A549 (cell line): ENCODE results near the gene XPNPEP2. TPM values are rescaled to one million over a fixed set of nuclear protein-coding genes. Genes with fewer than 3 reads are reported as not detected.

Experiments
- ATAC-seq, 2 experiments: fragments of 200-7000 bp in 1 of 2; fragments of >200 bp in 1 of 2; cut with Nextera tagmentation in 1 of 2; cut with Tn5 transposase in 1 of 2; 3 replicates each; pipeline versions ENCODE4 v1.8.0 to v1.9.1; 2018 to 2020; ENCODE audit warnings: mild to moderate bottlenecking in 1 of 2, moderate library complexity in 1 of 2
- CTCF ChIA-PET: fragments of 300-600 bp; sonication (Branson Sonifier 250); formaldehyde crosslinking; extraction: SDS; loops from one replicate; lab custom pipeline; 2021; ENCODE audit warnings: antibody characterized with exemption, inconsistent platforms; lab: Yijun Ruan, JAX
- POLR2A ChIA-PET: fragments of 350-600 bp; formaldehyde crosslinking; extraction: SDS; loops from one replicate; lab custom pipeline; 2021; ENCODE audit warnings: antibody characterized with exemption, inconsistent platforms; lab: Yijun Ruan, JAX
- DNase-seq, 2 experiments: peaks; one replicate each; pipeline versions ENCODE4 v3.0.0 to v3.0.0-alpha.2; 2011 to 2016; ENCODE audit warnings: low read depth in 1 of 2, low spot score in 1 of 2
- FAIRE-seq: peaks from 2 replicates; lab custom pipeline; 2011; peaks lifted over from hg19 to GRCh38; lab: Jason Lieb, UNC
- H3K27ac ChIP-seq, 2 experiments: fragments of >200 bp; sonication (Bioruptor Twin); formaldehyde crosslinking; 3 replicates each; pipeline ENCODE4 v1.5.1; 2016 to 2017
- H3K4me1 ChIP-seq: fragments of >200 bp; sonication (Bioruptor Twin); formaldehyde crosslinking; 3 replicates; pipeline ENCODE4 v1.6.1; 2016
- H3K4me2 ChIP-seq: fragments of >200 bp; sonication (Bioruptor Twin); formaldehyde crosslinking; 3 replicates; pipeline ENCODE4 v1.6.1; 2016
- H3K4me3 ChIP-seq: fragments of >200 bp; sonication (Bioruptor Twin); formaldehyde crosslinking; 3 replicates; pipeline ENCODE4 v1.5.1; 2016
- H3K9me3 ChIP-seq: fragments of >200 bp; sonication (Bioruptor Twin); formaldehyde crosslinking; 3 replicates; pipeline ENCODE4 v1.6.1; 2016
- BCL3 ChIP-seq: fragments of >200 bp; sonication (Bioruptor Twin); formaldehyde crosslinking; IDR thresholded peaks from 3 replicates; pipeline ENCODE4 v1.6.1; 2016
- CEBPB ChIP-seq, 2 experiments: fragments of >200 bp in 1 of 2; sonication (Bioruptor Twin) in 1 of 2; formaldehyde crosslinking in 1 of 2; IDR thresholded peaks; 2 replicates each; pipeline ENCODE4 v1.6.1; 2012 to 2016
- CHD4 ChIP-seq: fragments of 200-600 bp; sonication (generic); IDR thresholded peaks from 2 replicates; pipeline ENCODE4 v1.6.1; 2016; ENCODE audit warnings: antibody characterized with exemption, mild to moderate bottlenecking, borderline replicate concordance
- EHF ChIP-seq: fragments of 250-450 bp; sonication (Bioruptor Pico); IDR thresholded peaks from 2 replicates; pipeline ENCODE4 v1.5.0; 2020; ENCODE audit warnings: mild to moderate bottlenecking
- EHMT2 ChIP-seq: fragments of 200-600 bp; sonication (generic); IDR thresholded peaks from 2 replicates; pipeline ENCODE4 v1.6.1; 2016; ENCODE audit warnings: antibody characterized with exemption, low read depth, mild to moderate bottlenecking, moderate library complexity
- EP300 ChIP-seq, 2 experiments: fragments of >200 bp; sonication (Bioruptor Twin); formaldehyde crosslinking; IDR thresholded peaks; 2 replicates in 1 of 2; 3 replicates in 1 of 2; pipeline ENCODE4 v1.6.1; 2016 to 2017
- ESRRA ChIP-seq: fragments of 150-350 bp; IDR thresholded peaks from 2 replicates; pipeline ENCODE4 v1.6.1; 2014; ENCODE audit warnings: mild to moderate bottlenecking, low read length, borderline replicate concordance
- FOSL2 ChIP-seq, 2 experiments: fragments of 450-650 bp in 1 of 2; fragments of >200 bp in 1 of 2; sonication (Bioruptor Twin) in 1 of 2; formaldehyde crosslinking; IDR thresholded peaks; 2 replicates each; pipeline versions ENCODE4 v1.5.0 to v1.6.1; 2016 to 2020; ENCODE audit warnings: mild to moderate bottlenecking in 1 of 2, moderate library complexity in 1 of 2
- FOXS1 ChIP-seq: fragments of 250-450 bp; sonication (Bioruptor Pico); IDR thresholded peaks from 2 replicates; pipeline ENCODE4 v1.5.0; 2020; ENCODE audit warnings: mild to moderate bottlenecking, moderate library complexity
- GATA3 ChIP-seq: IDR thresholded peaks from 2 replicates; pipeline ENCODE4 v1.6.1; 2012; ENCODE audit warnings: borderline replicate concordance
- HOXB13 ChIP-seq: fragments of 250-450 bp; sonication (Bioruptor Pico); IDR thresholded peaks from 2 replicates; pipeline ENCODE4 v1.5.0; 2020; ENCODE audit warnings: low read depth, mild to moderate bottlenecking, moderate library complexity
- JUN ChIP-seq, 2 experiments: fragments of >200 bp; sonication (Bioruptor Twin); formaldehyde crosslinking; IDR thresholded peaks; 2 replicates in 1 of 2; 3 replicates in 1 of 2; pipeline ENCODE4 v1.6.1; 2016 to 2017
- JUNB ChIP-seq: fragments of >200 bp; sonication (Bioruptor Twin); formaldehyde crosslinking; IDR thresholded peaks from 2 replicates; pipeline ENCODE4 v1.6.1; 2016
- MAFK ChIP-seq: fragments of 450-650 bp; IDR thresholded peaks from 2 replicates; pipeline ENCODE4 v1.6.1; 2014; ENCODE audit not compliant: partially characterized antibody
- MAX ChIP-seq: IDR thresholded peaks from 2 replicates; pipeline ENCODE4 v1.6.1; 2012
- NFE2L2 ChIP-seq: fragments of 150-350 bp; conservative IDR thresholded peaks from 2 replicates; pipeline ENCODE4 v1.6.1; 2014; ENCODE audit warnings: low read length
- NPAS2 ChIP-seq: fragments of 250-450 bp; sonication (Bioruptor Pico); IDR thresholded peaks from 2 replicates; pipeline ENCODE4 v1.8.0; 2022; ENCODE audit warnings: mild to moderate bottlenecking, moderate library complexity, borderline replicate concordance
- PHF8 ChIP-seq: fragments of 200-600 bp; sonication (generic); IDR thresholded peaks from 2 replicates; pipeline ENCODE4 v1.6.1; 2016; ENCODE audit warnings: low read depth, mild to moderate bottlenecking, antibody characterized with exemption, moderate library complexity, borderline replicate concordance
- RARB ChIP-seq: fragments of 250-450 bp; sonication (Bioruptor Pico); IDR thresholded peaks from 2 replicates; pipeline ENCODE4 v1.8.0; 2021; ENCODE audit warnings: mild to moderate bottlenecking, moderate library complexity
- RCOR1 ChIP-seq: fragments of 150-350 bp; IDR thresholded peaks from 2 replicates; pipeline ENCODE4 v1.6.1; 2014; ENCODE audit warnings: antibody characterized with exemption, low read length, low read depth
- RFX5 ChIP-seq: fragments of 450-650 bp; IDR thresholded peaks from 2 replicates; pipeline ENCODE4 v1.7.1; 2014; ENCODE audit warnings: antibody characterized with exemption, mild to moderate bottlenecking, moderate library complexity
- SMC3 ChIP-seq: fragments of >200 bp; sonication (Bioruptor Twin); formaldehyde crosslinking; IDR thresholded peaks from 3 replicates; pipeline ENCODE4 v1.6.1; 2018; ENCODE audit warnings: inconsistent platforms
- TFCP2L1 ChIP-seq: fragments of 250-450 bp; sonication (Bioruptor Pico); IDR thresholded peaks from 2 replicates; pipeline ENCODE4 v1.5.0; 2021; ENCODE audit warnings: mild to moderate bottlenecking
- USF2 ChIP-seq: fragments of 450-650 bp; IDR thresholded peaks from 2 replicates; pipeline ENCODE4 v1.6.1; 2014; ENCODE audit warnings: antibody characterized with exemption
- ZFP36 ChIP-seq: fragments of 450-650 bp; IDR thresholded peaks from 2 replicates; pipeline ENCODE4 v1.6.1; 2014; ENCODE audit warnings: borderline replicate concordance; ENCODE audit not compliant: partially characterized antibody
- ZNF302 ChIP-seq: fragments of 250-450 bp; sonication (Bioruptor Pico); IDR thresholded peaks from 2 replicates; pipeline ENCODE4 v1.9.0; 2021; ENCODE audit warnings: inconsistent platforms, mild to moderate bottlenecking, moderate library complexity
- WGBS: methylation state at CpG from one replicate; pipeline ENCODE4 v1.1.6; 2017; ENCODE audit errors: missing lambda C conversion rate; 5-methylcytosine and 5-hydroxymethylcytosine counted together
- polyA plus RNA-seq, 4 experiments: library from polyadenylated mRNA; depleted of rRNA in 3 of 4; stranded (reverse); fragments of >200 nt; fragmentation: RNase III in 1 of 4; extraction: RNeasy Plus Mini Kit Qiagen cat#74134 plus additional on column Dnase treatment in 1 of 4; gene quantifications; 2 replicates in 3 of 4; 3 replicates in 1 of 4; pipeline ENCODE4 v1.2.3, GENCODE V29; 2011 to 2017
- TF ChIP-seq, protein P1 (sequence below): IDR thresholded peaks from 2 replicates; pipeline ENCODE4 v1.6.1; 2012; ENCODE audit warnings: low read depth, borderline replicate concordance
- TF ChIP-seq, protein P2 (sequence below): fragments of 150-350 bp; IDR thresholded peaks from 2 replicates; pipeline ENCODE4 v1.6.1; 2014; ENCODE audit warnings: low read depth, mild to moderate bottlenecking, low read length

Gene XPNPEP2
- polyA plus RNA-seq, 2 of the 4 experiments (the other 2 are of a cell fraction), result not detected

GRCh38 chrX:129720741-129721140 lies 18.0 kb upstream of the XPNPEP2 start:
- POLR2A ChIA-PET, result no interaction called here
- no peak for TF ChIP-seq MAX
- TF ChIP-seq JUNB, result no peak
- TF ChIP-seq GATA3, result no peak
- no peak for TF ChIP-seq USF2
- TF ChIP-seq JUN (IDR thresholded peaks at IDR 0.05), result no peak
- TF ChIP-seq, protein P1, sequence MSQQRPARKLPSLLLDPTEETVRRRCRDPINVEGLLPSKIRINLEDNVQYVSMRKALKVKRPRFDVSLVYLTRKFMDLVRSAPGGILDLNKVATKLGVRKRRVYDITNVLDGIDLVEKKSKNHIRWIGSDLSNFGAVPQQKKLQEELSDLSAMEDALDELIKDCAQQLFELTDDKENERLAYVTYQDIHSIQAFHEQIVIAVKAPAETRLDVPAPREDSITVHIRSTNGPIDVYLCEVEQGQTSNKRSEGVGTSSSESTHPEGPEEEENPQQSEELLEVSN, result no peak
- TF ChIP-seq BCL3, result no peak
- TF ChIP-seq RARB, result no peak
- no peak for TF ChIP-seq RFX5
- TF ChIP-seq CHD4, result no peak
- TF ChIP-seq EHF (CRISPR knock-in tag), result no peak
- no peak for TF ChIP-seq CEBPB (IDR thresholded peaks at IDR 0.05)
- no peak for TF ChIP-seq NPAS2
- no peak for TF ChIP-seq HOXB13 (CRISPR knock-in tag)
- TF ChIP-seq, protein P2, sequence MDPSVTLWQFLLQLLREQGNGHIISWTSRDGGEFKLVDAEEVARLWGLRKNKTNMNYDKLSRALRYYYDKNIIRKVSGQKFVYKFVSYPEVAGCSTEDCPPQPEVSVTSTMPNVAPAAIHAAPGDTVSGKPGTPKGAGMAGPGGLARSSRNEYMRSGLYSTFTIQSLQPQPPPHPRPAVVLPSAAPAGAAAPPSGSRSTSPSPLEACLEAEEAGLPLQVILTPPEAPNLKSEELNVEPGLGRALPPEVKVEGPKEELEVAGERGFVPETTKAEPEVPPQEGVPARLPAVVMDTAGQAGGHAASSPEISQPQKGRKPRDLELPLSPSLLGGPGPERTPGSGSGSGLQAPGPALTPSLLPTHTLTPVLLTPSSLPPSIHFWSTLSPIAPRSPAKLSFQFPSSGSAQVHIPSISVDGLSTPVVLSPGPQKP, result no peak
- TF ChIP-seq FOXS1 (CRISPR knock-in tag), result no peak
- no peaks in the 10 kb centered on the region for H3K4me1 ChIP-seq

DNA sequence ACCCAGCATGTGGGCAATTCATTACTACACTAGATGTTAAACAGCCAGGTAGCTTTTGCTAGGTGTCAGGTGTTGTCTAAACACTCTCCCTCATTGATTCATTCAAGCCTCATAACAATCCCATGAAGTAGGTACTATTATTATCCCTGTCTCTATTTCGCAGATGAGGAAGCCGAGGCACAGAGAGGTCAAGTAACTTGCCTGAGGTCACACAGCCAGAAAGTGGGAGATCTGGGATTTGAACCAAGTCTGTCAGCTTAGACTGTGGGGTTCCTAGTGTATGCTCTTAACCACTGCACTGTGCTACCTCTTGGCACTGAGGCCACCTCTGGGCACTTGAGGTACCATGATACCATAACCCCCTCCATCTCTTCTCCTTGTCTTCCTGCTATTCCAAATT lies 17.4 kb upstream of the XPNPEP2 start:
- H3K4me1 ChIP-seq, result no peaks in the 10 kb centered on the region
- ChIA-PET CTCF (interaction anchor here (5.0 kb wide), 1 partner anchor 82 kb away, joined by 28 read pairs; no protein-coding TSS in a partner anchor), POLR2A (no interaction called here)
- TF ChIP-seq ZFP36, result peak; percentile 40
- TF ChIP-seq ZNF302 (CRISPR knock-in tag), result no peak
- ATAC-seq (no peak), DNase-seq (no peak), FAIRE-seq (no peak)
- no peak overlapping the region for H3K4me2 ChIP-seq
- no peaks in the 10 kb centered on the region for H3K9me3 ChIP-seq
- no peak overlapping the region for H3K27ac ChIP-seq
- no peak overlapping the region for H3K4me3 ChIP-seq
- 23% methylated on average over 2 of the region's 2 CpGs for WGBS

More at GRCh38 chrX:129720741-129721140, 18.0 kb upstream of the XPNPEP2 start:
- ATAC-seq, result no peak
- no peak overlapping the region for H3K27ac ChIP-seq
- no peak overlapping the region for H3K4me3 ChIP-seq
- no peak overlapping the region for H3K4me2 ChIP-seq
- DNase-seq, result no peak
- no peaks in the 10 kb centered on the region for H3K9me3 ChIP-seq
- WGBS, result 92% methylated on average over 6 of the region's 6 CpGs
- FAIRE-seq, result no peak
- CTCF ChIA-PET, result interaction anchor here (1.6 to 5.0 kb wide), 2 partner anchors 82 to 113 kb away, joined by 3 to 28 read pairs; no protein-coding TSS in a partner anchor

DNA sequence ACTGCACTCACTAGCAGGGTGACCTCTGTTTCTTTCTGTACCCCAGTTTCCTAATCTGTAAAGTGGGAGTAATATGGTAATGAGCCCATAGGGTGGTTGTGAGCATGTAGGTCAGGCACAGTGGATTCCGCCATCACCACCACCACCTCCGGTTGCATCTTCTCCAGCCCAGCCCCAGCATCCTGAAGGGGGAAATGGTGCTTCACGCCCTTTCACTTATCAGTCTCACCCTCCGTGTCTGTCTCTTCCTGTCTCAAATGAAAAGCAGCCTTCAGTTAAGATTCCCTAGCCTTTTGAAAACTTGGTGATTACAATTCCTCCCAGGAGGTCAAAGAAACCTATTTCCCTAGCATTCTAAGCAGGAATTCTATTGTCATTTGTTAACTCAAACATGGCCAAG lies 16.9 kb upstream of the XPNPEP2 start:
- Histone ChIP-seq H3K4me3 (no peak overlapping the region), H3K27ac (no peak overlapping the region), H3K9me3 (no peaks in the 10 kb centered on the region), H3K4me1 (no peaks in the 10 kb centered on the region), H3K4me2 (no peak overlapping the region)
- CTCF ChIA-PET, result interaction anchor here (8.9 kb wide), 1 partner anchor 85 kb away, joined by 218 read pairs; no protein-coding TSS in a partner anchor
- TF ChIP-seq ESRRA, result no peak
- no peak for TF ChIP-seq RCOR1
- no peak for TF ChIP-seq JUN (IDR thresholded peaks at IDR 0.05)
- TF ChIP-seq CHD4, result no peak
- no peak for TF ChIP-seq NFE2L2
- no peak for TF ChIP-seq TFCP2L1 (CRISPR knock-in tag)
- no peak for TF ChIP-seq MAFK
- TF ChIP-seq SMC3, result no peak
- no peak for TF ChIP-seq FOSL2 (IDR thresholded peaks at IDR 0.05)
- TF ChIP-seq FOSL2 (CRISPR knock-in tag; IDR thresholded peaks at IDR 0.05), result no peak
- TF ChIP-seq PHF8, result no peak
- TF ChIP-seq, protein P1, result no peak
- no peak for TF ChIP-seq EP300 (IDR thresholded peaks at IDR 0.05)
- TF ChIP-seq EHMT2, result no peak
- TF ChIP-seq, protein P2, result no peak
- 90% methylated on average over 4 of the region's 4 CpGs for WGBS
- no peak for DNase-seq
- no peak for FAIRE-seq
- ATAC-seq, result no peak
- POLR2A ChIA-PET, result no interaction called here
